GM12875 (cell line): ENCODE data around the gene ABTB2.

Source experiments
- H3K4me3 ChIP-seq: one replicate; pipeline ENCODE4 v1.5.1; 2011; ENCODE audit warnings: low read depth, low read length, control low read depth
- TF ChIP-seq, protein P1 (sequence below): IDR thresholded peaks from 2 replicates; pipeline ENCODE4 v1.5.1; 2011; ENCODE audit warnings: low read depth, mild to moderate bottlenecking, control low read depth, inconsistent platforms, low read length, moderate library complexity, borderline replicate concordance; ENCODE audit not compliant: insufficient read depth

Gene ABTB2

DNA sequence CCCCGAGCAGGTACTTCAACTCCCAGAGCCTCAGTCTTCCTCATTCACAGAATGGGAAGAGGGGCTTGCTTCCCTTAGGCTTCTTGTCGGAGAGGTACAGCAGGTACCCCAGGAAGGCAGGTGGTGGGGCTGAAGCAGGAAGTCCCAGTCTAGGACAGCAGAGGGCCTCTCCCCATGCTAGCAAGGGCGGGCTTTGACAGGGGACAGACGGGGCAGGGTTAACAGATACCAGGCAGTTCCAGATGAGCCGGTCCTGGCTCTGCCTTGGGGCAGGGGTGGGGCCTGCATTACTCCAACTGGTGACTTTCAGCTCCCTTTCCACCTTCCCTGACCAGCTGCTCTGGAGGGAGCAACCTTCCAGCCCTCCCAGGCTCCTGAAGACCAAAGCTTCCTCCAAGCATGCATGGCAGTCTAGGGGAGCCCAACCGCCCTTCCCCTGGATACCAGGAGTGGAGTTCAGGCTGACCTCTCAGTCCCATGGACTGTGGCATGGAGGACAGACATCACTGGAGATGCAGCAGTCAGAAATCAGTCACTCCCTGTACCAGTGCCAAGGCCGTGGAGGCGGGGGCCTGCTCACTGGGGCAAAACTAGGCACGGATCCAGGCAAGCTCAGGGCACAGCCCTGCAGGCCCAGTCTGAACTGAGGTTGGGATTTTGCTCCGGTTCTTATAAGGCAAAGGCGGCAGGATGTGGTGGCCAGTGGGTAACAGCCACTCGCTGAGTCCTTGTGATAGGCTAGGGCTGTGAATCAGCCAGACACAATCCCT lies 191.8 kb downstream of the ABTB2 start:
- H3K4me3 ChIP-seq: no peak overlapping the region
- TF ChIP-seq, protein P1, sequence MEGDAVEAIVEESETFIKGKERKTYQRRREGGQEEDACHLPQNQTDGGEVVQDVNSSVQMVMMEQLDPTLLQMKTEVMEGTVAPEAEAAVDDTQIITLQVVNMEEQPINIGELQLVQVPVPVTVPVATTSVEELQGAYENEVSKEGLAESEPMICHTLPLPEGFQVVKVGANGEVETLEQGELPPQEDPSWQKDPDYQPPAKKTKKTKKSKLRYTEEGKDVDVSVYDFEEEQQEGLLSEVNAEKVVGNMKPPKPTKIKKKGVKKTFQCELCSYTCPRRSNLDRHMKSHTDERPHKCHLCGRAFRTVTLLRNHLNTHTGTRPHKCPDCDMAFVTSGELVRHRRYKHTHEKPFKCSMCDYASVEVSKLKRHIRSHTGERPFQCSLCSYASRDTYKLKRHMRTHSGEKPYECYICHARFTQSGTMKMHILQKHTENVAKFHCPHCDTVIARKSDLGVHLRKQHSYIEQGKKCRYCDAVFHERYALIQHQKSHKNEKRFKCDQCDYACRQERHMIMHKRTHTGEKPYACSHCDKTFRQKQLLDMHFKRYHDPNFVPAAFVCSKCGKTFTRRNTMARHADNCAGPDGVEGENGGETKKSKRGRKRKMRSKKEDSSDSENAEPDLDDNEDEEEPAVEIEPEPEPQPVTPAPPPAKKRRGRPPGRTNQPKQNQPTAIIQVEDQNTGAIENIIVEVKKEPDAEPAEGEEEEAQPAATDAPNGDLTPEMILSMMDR: no peak

DNA sequence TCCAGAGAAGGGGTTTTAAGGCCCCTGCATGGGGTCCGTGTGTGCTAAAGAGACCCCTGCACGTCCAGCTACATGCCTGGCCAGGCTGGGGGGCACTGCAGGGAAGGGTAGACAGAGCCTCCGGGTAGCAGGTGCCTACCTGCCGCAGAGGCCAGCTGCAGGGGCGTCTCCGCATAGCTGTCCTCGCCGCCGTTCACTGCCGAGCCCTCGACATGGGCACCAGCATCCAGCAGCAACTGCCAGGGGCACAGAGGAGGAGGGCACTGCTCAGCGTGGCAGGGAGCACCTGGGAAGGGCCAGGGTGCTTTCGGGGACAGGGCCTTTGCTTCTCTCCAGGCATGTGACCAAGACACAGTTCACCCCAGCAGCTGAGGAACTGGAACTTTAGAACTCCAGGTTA lies 192.7 kb downstream of the ABTB2 start:
- TF ChIP-seq, protein P1: no peak
- H3K4me3 ChIP-seq: no peak overlapping the region

DNA sequence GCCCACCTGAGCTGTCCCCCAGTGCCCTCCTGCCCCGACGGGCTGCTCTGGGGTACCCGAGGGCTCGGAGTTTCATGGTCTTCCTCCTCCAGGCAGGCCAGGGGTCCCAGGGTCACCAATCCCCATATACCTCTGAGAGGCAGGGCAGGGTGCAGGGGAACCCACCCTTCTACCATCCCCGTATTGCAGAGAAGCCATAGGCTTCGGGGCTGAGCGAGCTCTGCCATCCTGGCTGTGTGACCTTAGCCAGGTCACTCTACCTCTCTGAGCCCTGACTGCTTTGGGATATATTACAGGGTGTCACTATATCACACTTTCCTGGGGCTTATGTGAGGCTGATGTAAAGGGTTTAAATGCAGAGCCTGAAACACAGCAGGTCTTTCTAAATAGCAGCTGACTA lies 195.0 kb downstream of the ABTB2 start:
- H3K4me3 ChIP-seq: no peak overlapping the region
- TF ChIP-seq, protein P1: no peak

DNA sequence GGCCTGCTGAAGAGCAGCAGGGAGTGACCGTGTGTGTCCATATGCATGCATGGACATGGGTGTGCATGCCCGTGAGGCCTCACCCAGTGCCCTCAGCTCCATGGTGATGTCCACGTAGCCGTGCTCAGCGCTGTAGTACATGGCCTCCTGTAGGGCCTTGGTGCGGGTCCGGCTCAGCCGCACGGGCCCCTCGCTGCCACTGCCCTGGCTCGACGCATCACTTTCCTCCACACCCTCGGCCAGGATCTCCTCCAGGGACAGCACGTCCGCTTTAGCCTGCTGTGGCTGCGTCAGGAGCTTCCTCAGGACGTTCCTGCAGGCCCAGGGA lies 195.4 kb downstream of the ABTB2 start:
- no peak overlapping the region for H3K4me3 ChIP-seq
- TF ChIP-seq, protein P1: no peak

DNA sequence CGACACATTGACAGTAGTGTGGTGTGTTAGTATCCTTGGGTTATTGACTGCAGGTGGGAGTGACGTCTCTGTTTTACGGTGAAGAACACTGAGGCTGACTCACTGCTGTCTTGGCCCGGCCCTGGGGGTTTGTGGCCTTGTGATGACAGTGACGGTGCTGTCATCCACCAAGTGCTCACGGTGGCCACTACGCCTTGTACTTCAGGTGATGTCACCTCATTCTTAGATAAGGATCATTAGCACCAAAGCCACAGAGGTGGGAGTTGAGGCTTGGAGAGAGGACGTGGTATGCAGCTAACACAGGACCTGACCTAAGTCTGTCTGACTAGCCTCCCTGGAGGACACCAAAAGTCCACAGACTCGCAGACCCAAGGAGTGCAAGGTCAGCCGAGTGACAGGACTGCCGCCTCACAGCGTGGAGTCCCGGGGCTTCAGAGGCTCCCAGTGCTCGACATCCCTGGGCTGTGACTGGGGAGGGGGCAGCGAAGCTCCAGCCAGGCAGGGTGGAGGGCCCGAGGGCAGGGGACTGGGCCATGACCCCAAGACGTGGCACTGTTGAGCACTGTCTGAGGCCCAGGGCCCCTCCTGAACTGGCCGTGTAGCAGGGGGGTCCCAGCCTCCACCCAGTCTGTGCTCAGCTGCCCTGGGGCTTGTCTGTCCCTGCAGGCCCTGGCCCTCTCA lies 195.9 kb downstream of the ABTB2 start:
- H3K4me3 ChIP-seq: no peak overlapping the region
- TF ChIP-seq, protein P1: no peak

DNA sequence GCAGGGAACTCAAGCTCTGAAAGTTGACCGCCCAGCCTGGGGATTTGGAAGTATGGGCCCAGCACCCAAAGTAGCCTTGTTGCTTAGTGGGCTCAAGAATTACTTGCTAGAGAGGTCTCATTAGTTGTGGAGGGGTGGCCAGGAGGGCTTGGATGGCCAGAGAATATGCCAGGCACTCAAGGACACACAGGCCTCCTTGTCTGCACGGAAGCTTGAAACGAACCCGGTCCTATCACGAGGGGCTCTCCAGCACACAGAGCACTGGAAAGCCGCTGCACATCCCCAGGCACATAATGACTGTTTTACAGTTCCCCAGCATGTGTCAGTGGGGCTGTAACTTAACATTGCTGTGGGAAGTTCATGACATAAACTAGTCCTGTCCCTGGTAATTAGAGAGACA lies 196.4 kb downstream of the ABTB2 start:
- TF ChIP-seq, protein P1: no peak
- H3K4me3 ChIP-seq: no peak overlapping the region

DNA sequence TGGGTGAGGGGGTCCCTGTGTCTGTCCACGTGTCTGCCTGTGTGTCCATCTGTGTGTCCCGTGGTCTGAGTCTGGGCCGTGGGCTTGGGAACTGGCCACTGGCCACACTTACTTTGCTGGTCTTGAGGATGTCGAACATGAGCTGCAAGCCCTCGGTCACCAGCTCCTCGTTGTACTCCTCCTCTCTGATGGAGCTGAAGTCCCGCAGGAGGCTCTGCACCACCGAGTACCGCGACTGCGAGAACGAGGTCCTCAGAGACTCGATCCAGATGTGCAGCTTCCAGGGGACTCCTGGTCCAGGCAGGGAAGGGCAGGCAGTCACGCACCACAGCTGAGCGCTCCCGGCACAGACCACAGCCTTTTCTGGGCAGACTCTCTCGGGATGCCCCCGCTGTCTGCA lies 197.0 kb downstream of the ABTB2 start:
- no peak overlapping the region for H3K4me3 ChIP-seq
- TF ChIP-seq, protein P1: no peak
